LNCaP clone FGC (cell line): Measurements from ENCODE around the gene NAGK.
"Not testable (repeated sequence)": the region's sequence is repeated elsewhere in the genome, so short reads cannot be mapped to it uniquely, and the experiment has no call there.

Experiments
- DNase-seq: peaks from one replicate; pipeline ENCODE4 v3.0.0-alpha.2; 2011; ENCODE audit warnings: low read depth
- H3K4me3 ChIP-seq: 2 replicates; pipeline ENCODE4 v1.5.1; 2011; ENCODE audit warnings: mild to moderate bottlenecking, low read depth, low read length, control low read depth
- CTCF ChIP-seq: IDR thresholded peaks from 2 replicates; pipeline ENCODE4 v1.5.1; 2012; ENCODE audit warnings: mild to moderate bottlenecking; ENCODE audit not compliant: control insufficient read depth, insufficient read depth; ENCODE audit errors: extremely low read depth

The NAGK gene

GRCh38 chr2:71072492-71072891, 4.0 kb downstream of the NAGK start:
- no peak overlapping the region for H3K4me3 ChIP-seq
- no peak for TF ChIP-seq CTCF
- DNase-seq: no peak

- no peak for TF ChIP-seq CTCF
- H3K4me3 ChIP-seq: no peak overlapping the region
Observed at GRCh38 chr2:71073475-71073874, 5.0 kb downstream of the NAGK start.

GRCh38 chr2:71074893-71075395, 6.5 kb downstream of the NAGK start:
- no peak for TF ChIP-seq CTCF
- no peak for DNase-seq
- H3K4me3 ChIP-seq: no peak overlapping the region

More at GRCh38 chr2:71073475-71073874, 5.0 kb downstream of the NAGK start:
- no peak for DNase-seq

- DNase-seq: no peak
- no peak overlapping the region for H3K4me3 ChIP-seq
- TF ChIP-seq CTCF: no peak
Observed at GRCh38 chr2:71078624-71079023, 10.2 kb downstream of the NAGK start.

GRCh38 chr2:71082402-71083252, 14.2 kb downstream of the NAGK start:
- no peak overlapping the region for H3K4me3 ChIP-seq
- TF ChIP-seq CTCF: no peak
- DNase-seq: no peak

- not testable (repeated sequence) for H3K4me3 ChIP-seq, DNase-seq
Observed at GRCh38 chr2:71083297-71083696, 14.8 kb downstream of the NAGK start.

GRCh38 chr2:71083752-71084312, 15.4 kb downstream of the NAGK start:
- DNase-seq, H3K4me3 ChIP-seq: not testable (repeated sequence)

GRCh38 chr2:71085325-71086003, 17.0 kb downstream of the NAGK start:
- DNase-seq, H3K4me3 ChIP-seq: not testable (repeated sequence)

GRCh38 chr2:71089475-71089874, 21.0 kb downstream of the NAGK start:
- not testable (repeated sequence) for DNase-seq, H3K4me3 ChIP-seq

- DNase-seq, H3K4me3 ChIP-seq: not testable (repeated sequence)
Observed at GRCh38 chr2:71091808-71092207, 23.4 kb downstream of the NAGK start.

- not testable (repeated sequence) for H3K4me3 ChIP-seq, DNase-seq
Observed at GRCh38 chr2:71092491-71093260, 24.2 kb downstream of the NAGK start.
